ENCODE data around the gene MAP3K5.

Gene MAP3K5

GRCh38 chr6:136774228-136775041 is 17.8 kb downstream of the MAP3K5 start:
- no peak overlapping the region for H3K4me3 ChIP-seq (ENCODE audit: low read depth, low read length)
- in situ Hi-C loops (cut with HindIII; ENCODE audit: low sequenced_read_pairs) = loop anchor here (5.0 kb wide), 1 partner anchor 77 kb away; no protein-coding TSS in a partner anchor
- TF ChIP-seq, protein P1, sequence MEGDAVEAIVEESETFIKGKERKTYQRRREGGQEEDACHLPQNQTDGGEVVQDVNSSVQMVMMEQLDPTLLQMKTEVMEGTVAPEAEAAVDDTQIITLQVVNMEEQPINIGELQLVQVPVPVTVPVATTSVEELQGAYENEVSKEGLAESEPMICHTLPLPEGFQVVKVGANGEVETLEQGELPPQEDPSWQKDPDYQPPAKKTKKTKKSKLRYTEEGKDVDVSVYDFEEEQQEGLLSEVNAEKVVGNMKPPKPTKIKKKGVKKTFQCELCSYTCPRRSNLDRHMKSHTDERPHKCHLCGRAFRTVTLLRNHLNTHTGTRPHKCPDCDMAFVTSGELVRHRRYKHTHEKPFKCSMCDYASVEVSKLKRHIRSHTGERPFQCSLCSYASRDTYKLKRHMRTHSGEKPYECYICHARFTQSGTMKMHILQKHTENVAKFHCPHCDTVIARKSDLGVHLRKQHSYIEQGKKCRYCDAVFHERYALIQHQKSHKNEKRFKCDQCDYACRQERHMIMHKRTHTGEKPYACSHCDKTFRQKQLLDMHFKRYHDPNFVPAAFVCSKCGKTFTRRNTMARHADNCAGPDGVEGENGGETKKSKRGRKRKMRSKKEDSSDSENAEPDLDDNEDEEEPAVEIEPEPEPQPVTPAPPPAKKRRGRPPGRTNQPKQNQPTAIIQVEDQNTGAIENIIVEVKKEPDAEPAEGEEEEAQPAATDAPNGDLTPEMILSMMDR (IDR thresholded peaks at IDR 0.05; ENCODE audit: low read depth, low read length, missing control alignments) = no peak
- DNase-seq (ENCODE audit: low read depth) = no peak

DNA sequence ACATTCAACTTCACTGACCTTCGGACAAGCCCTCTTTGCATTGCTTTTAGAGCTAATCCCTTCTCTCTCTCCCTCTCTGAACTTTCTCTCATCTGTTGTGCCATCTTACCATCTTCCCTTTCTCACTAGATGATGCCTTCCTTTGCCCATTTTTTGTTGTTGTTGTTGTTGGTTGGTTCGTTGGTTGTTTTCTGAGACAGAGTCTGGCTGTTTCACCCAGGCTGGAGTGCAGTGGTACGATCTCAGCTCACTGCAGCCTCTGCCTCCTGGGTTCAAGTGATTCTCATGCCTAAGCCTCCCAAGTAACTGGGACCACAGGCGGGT is 18.8 kb downstream of the MAP3K5 start:
- in situ Hi-C loops (cut with HindIII; ENCODE audit: low sequenced_read_pairs) = no loop called here
- no peak for DNase-seq (ENCODE audit: low read depth)
- TF ChIP-seq, protein P1 (IDR thresholded peaks at IDR 0.05; ENCODE audit: low read depth, low read length, missing control alignments) = no peak
- no peak overlapping the region for H3K4me3 ChIP-seq (ENCODE audit: low read depth, low read length)

GRCh38 chr6:136772685-136773472 is 19.4 kb downstream of the MAP3K5 start:
- DNase-seq (ENCODE audit: low read depth) = no peak
- TF ChIP-seq, protein P1 (IDR thresholded peaks at IDR 0.05; ENCODE audit: low read depth, low read length, missing control alignments) = no peak
- H3K4me3 ChIP-seq (ENCODE audit: low read depth, low read length) = no peak overlapping the region
- in situ Hi-C loops (cut with HindIII; ENCODE audit: low sequenced_read_pairs) = no loop called here

GRCh38 chr6:136771306-136771705 is 21.0 kb downstream of the MAP3K5 start:
- TF ChIP-seq, protein P1 (IDR thresholded peaks at IDR 0.05; ENCODE audit: low read depth, low read length, missing control alignments) = no peak
- no peak overlapping the region for H3K4me3 ChIP-seq (ENCODE audit: low read depth, low read length)
- in situ Hi-C loops (cut with HindIII; ENCODE audit: low sequenced_read_pairs) = no loop called here

DNA sequence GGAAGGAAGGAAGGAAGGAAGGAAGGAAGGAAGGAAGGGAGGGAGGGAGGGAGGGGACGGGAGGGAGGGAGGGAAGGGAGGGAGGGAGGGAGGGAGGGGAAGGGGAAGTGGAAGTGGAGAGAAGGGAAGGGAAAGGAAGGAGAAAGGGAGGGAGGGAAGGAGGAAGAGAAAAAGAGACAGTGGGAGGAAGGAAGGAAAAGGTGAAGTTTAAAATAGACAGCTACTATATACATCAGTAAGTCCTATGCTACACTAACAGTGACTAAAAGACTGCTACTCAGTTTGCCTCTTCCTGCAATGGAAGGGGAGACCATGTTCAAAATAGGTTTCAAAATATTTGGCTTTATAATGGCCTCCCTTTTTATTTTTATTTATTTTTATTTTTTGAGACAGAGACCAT is 22.5 kb downstream of the MAP3K5 start:
- DNase-seq (ENCODE audit: low read depth) = no peak
- TF ChIP-seq, protein P1 (IDR thresholded peaks at IDR 0.05; ENCODE audit: low read depth, low read length, missing control alignments) = no peak
- in situ Hi-C loops (cut with HindIII; ENCODE audit: low sequenced_read_pairs) = no loop called here
- no peak overlapping the region for H3K4me3 ChIP-seq (ENCODE audit: low read depth, low read length)

More at GRCh38 chr6:136771306-136771705, 21.0 kb downstream of the MAP3K5 start:
- DNase-seq (ENCODE audit: low read depth) = no peak

GRCh38 chr6:136769124-136769523 is 23.2 kb downstream of the MAP3K5 start:
- DNase-seq (ENCODE audit: low read depth) = no peak
- H3K4me3 ChIP-seq (ENCODE audit: low read depth, low read length) = no peak overlapping the region
- TF ChIP-seq, protein P1 (IDR thresholded peaks at IDR 0.05; ENCODE audit: low read depth, low read length, missing control alignments) = no peak
- in situ Hi-C loops (cut with HindIII; ENCODE audit: low sequenced_read_pairs) = no loop called here
